GM12801 (cell line): Measurements from ENCODE around the gene MYO3B.

Experiments
- TF ChIP-seq, protein P1 (sequence below): IDR thresholded peaks from one replicate; pipeline ENCODE4 v1.5.1; 2011; ENCODE audit warnings: control low read depth; ENCODE audit not compliant: insufficient read length; ENCODE audit errors: extremely low read depth

The MYO3B gene

GRCh38 chr2:170405326-170405725, 227.4 kb downstream of the MYO3B start:
- TF ChIP-seq, protein P1, sequence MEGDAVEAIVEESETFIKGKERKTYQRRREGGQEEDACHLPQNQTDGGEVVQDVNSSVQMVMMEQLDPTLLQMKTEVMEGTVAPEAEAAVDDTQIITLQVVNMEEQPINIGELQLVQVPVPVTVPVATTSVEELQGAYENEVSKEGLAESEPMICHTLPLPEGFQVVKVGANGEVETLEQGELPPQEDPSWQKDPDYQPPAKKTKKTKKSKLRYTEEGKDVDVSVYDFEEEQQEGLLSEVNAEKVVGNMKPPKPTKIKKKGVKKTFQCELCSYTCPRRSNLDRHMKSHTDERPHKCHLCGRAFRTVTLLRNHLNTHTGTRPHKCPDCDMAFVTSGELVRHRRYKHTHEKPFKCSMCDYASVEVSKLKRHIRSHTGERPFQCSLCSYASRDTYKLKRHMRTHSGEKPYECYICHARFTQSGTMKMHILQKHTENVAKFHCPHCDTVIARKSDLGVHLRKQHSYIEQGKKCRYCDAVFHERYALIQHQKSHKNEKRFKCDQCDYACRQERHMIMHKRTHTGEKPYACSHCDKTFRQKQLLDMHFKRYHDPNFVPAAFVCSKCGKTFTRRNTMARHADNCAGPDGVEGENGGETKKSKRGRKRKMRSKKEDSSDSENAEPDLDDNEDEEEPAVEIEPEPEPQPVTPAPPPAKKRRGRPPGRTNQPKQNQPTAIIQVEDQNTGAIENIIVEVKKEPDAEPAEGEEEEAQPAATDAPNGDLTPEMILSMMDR = no peak

DNA sequence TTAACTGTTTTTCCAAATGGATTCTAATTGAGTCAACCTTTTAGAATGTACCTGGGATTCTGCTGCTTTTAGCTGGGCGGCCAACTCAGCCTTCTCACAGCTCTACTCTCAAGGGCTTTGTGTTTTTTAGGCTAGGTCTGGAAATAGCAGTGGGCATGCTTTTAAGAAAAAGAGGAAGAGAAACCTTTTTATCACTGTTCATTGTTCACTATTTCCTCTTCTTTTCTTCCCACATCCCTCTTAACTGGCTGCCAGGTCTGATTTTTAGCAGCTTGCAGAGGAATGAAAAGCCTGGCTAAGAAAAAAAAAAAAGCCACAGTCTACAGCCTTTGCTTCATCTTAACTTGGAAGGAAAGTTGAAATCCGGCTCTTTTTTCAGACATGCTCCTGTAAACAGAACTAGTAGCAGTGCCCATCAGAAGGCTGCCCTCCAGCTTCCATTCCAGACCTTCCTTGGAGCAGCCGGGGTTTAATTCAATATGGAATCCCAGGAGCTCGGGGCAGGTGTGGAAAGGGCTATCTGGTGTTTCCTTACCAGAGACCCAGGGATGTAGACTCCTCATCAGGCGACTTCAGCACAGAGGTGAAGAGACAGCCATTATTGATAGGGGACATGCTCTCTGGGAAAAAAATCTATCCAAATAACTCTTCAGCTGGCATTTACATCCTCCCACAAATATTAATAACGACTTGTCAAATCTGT, 230.7 kb downstream of the MYO3B start:
- TF ChIP-seq, protein P1 = no peak

GRCh38 chr2:170409164-170409535, 231.2 kb downstream of the MYO3B start:
- TF ChIP-seq, protein P1 = peak; percentile 79

- TF ChIP-seq, protein P1 = no peak
Observed at GRCh38 chr2:170411660-170412059, 233.7 kb downstream of the MYO3B start.

- TF ChIP-seq, protein P1 = no peak
Observed at GRCh38 chr2:170420961-170421687, 243.2 kb downstream of the MYO3B start.

DNA sequence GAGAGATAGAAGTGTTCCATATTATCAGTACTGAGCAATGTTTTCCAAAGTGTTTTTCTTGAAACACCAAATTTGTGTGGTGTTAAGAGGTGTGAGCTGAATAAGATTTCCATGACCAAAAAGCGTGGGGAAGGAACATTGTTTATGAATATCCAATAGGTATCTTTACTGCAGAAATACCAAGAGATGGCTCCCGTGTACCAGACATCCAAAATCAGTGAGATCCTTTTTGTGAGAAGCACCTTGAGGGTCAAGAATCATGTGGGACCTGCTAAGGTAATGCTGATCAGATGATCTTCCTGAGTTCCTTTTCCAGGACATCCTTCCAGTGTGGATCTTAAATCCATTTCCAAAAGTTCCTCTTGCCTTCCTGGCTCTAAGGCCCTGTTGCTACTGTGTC, 246.0 kb downstream of the MYO3B start:
- TF ChIP-seq, protein P1 = no peak

DNA sequence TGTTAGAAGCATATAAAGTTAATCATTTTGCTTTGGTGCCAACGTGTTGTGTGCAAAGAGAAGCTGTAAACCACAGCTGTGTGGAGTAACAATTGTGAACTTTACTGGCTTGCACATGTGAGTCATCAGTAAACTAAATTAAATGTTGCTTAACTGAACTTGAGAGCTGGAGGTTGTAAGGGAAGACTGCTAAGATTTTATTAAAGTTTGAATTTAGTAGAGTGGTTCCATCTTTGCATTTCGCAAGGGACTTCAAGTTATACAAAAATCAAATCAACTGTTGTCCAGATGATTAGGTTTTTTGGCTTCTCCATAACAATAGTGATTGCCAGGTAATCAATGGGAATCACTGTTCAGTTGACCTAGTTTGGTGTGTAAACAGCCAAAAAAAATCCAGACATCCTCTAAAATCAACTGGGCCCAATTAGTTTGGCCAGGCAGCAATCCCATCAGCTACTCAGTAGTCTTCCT, 247.4 kb downstream of the MYO3B start:
- TF ChIP-seq, protein P1 = no peak
